ENCODE results near the gene RBM47. TPM values are rescaled to one million over a fixed set of nuclear protein-coding genes. Genes with fewer than 3 reads are reported as not detected.

The RBM47 gene
- total RNA-seq, 3 donors from 2014 or later: 66.6 to 151 (median 89.5) TPM

- Histone ChIP-seq H3K4me1 (no peaks in the 10 kb centered on the region), H3K27me3 (no peaks in the 10 kb centered on the region), H3K36me3 (no peaks in the 10 kb centered on the region), H3K27ac (peak overlapping the region; percentile 33 to 50), H3K9me3 (no peaks in the 10 kb centered on the region), H3K4me3 (peak overlapping the region in 2 of 3 donors; percentile 21 to 25)
- no peak for TF ChIP-seq CTCF (IDR thresholded peaks at IDR 0.05)
- no peak for TF ChIP-seq POLR2A (IDR thresholded peaks at IDR 0.05)
- TF ChIP-seq POLR2AphosphoS5 (IDR thresholded peaks at IDR 0.05): no peak
- no peak for DNase-seq (ENCODE audit: low spot score in 2 of 2)
- intact Hi-C loops (cut with DNase I; ENCODE audit: low total_unique reads): no loop called here
These were observed 115.1 kb downstream of the RBM47 start for GRCh38 chr4:40514497-40514951.

- H3K4me3 ChIP-seq: no peak overlapping the region
- intact Hi-C loops (cut with DNase I; ENCODE audit: low total_unique reads): no loop called here
- no peaks in the 10 kb centered on the region for H3K4me1 ChIP-seq
- no peak for DNase-seq (ENCODE audit: low spot score in 2 of 2)
- H3K27me3 ChIP-seq: no peaks in the 10 kb centered on the region
- no peaks in the 10 kb centered on the region for H3K36me3 ChIP-seq
- H3K9me3 ChIP-seq: no peaks in the 10 kb centered on the region
- peak overlapping the region in 1 of 2 donors; percentile 22 for H3K27ac ChIP-seq
- no peak for TF ChIP-seq CTCF (IDR thresholded peaks at IDR 0.05)
- TF ChIP-seq POLR2AphosphoS5 (IDR thresholded peaks at IDR 0.05): no peak
- TF ChIP-seq POLR2A (IDR thresholded peaks at IDR 0.05): no peak
These were observed 118.5 kb downstream of the RBM47 start for GRCh38 chr4:40511036-40511614.

GRCh38 chr4:40507977-40508376, 121.7 kb downstream of the RBM47 start:
- intact Hi-C loops (cut with DNase I; ENCODE audit: low total_unique reads): no loop called here
- Histone ChIP-seq H3K4me3 (no peak overlapping the region), H3K27ac (no peak overlapping the region), H3K36me3 (no peaks in the 10 kb centered on the region), H3K9me3 (no peaks in the 10 kb centered on the region), H3K27me3 (no peaks in the 10 kb centered on the region), H3K4me1 (no peaks in the 10 kb centered on the region)
- TF ChIP-seq CTCF (IDR thresholded peaks at IDR 0.05) (peak in 1 of 3 donors; percentile 11), POLR2A (IDR thresholded peaks at IDR 0.05) (no peak), POLR2AphosphoS5 (IDR thresholded peaks at IDR 0.05) (no peak)
- no peak for DNase-seq (ENCODE audit: low spot score in 2 of 2)

- no peak for TF ChIP-seq CTCF (IDR thresholded peaks at IDR 0.05)
- no peak for TF ChIP-seq POLR2A (IDR thresholded peaks at IDR 0.05)
- TF ChIP-seq POLR2AphosphoS5 (IDR thresholded peaks at IDR 0.05): no peak
- Histone ChIP-seq H3K4me3 (no peak overlapping the region), H3K4me1 (no peaks in the 10 kb centered on the region), H3K27me3 (no peaks in the 10 kb centered on the region), H3K36me3 (no peaks in the 10 kb centered on the region), H3K9me3 (no peaks in the 10 kb centered on the region), H3K27ac (peak overlapping the region in 1 of 2 donors; percentile 5)
- intact Hi-C loops (cut with DNase I; ENCODE audit: low total_unique reads): no loop called here
- no peak for DNase-seq (ENCODE audit: low spot score in 2 of 2)
These were observed 123.2 kb downstream of the RBM47 start for GRCh38 chr4:40506492-40506891.

- Histone ChIP-seq H3K4me1 (no peaks in the 10 kb centered on the region), H3K27ac (peak overlapping the region in 1 of 2 donors; percentile 5), H3K36me3 (no peaks in the 10 kb centered on the region), H3K9me3 (no peaks in the 10 kb centered on the region), H3K27me3 (no peaks in the 10 kb centered on the region), H3K4me3 (no peak overlapping the region)
- TF ChIP-seq CTCF (IDR thresholded peaks at IDR 0.05): no peak
- TF ChIP-seq POLR2AphosphoS5 (IDR thresholded peaks at IDR 0.05): no peak
- TF ChIP-seq POLR2A (IDR thresholded peaks at IDR 0.05): no peak
- DNase-seq (ENCODE audit: low spot score in 2 of 2): no peak
- intact Hi-C loops (cut with DNase I; ENCODE audit: low total_unique reads): no loop called here
These were observed 123.6 kb downstream of the RBM47 start for GRCh38 chr4:40506066-40506465.
